A549 treated with Hydrocortisone at 1 μM for 4 hours (cell line): Measurements from ENCODE around the gene ANKRD53. TPM values are rescaled to one million over a fixed set of nuclear protein-coding genes. Genes with fewer than 3 reads are reported as not detected.

Experiments used
- total RNA-seq: library from RNA; stranded (reverse); fragments of 200-300 nt; extraction: Qiagen RNA extraction; gene quantifications from 5 replicates; pipeline ENCODE4 v1.2.3, GENCODE V29; 2022

ANKRD53 gene, protein sequence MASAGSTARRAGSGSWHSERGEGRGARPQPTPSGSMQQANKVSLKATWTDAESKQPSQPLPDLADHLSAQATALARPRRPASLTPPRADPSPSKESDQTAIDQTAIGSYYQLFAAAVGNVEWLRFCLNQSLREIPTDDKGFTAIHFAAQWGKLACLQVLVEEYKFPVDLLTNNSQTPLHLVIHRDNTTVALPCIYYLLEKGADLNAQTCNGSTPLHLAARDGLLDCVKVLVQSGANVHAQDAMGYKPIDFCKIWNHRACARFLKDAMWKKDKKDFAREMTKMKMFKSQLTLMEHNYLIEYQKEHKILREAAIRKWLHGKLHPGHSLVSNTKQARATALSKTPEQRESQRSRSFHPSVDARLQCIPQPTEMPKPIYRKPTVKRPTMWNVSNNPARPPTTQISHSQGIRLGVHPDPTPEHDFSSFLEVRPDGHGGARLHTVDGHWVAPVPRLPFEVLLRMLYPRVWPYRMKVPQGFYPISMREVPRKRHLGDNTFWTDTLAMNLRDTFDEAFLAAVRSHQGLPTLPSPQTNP
- total RNA-seq = 0.11 to 0.12 TPM in 2 of 5 replicates, not detected in the others

DNA sequence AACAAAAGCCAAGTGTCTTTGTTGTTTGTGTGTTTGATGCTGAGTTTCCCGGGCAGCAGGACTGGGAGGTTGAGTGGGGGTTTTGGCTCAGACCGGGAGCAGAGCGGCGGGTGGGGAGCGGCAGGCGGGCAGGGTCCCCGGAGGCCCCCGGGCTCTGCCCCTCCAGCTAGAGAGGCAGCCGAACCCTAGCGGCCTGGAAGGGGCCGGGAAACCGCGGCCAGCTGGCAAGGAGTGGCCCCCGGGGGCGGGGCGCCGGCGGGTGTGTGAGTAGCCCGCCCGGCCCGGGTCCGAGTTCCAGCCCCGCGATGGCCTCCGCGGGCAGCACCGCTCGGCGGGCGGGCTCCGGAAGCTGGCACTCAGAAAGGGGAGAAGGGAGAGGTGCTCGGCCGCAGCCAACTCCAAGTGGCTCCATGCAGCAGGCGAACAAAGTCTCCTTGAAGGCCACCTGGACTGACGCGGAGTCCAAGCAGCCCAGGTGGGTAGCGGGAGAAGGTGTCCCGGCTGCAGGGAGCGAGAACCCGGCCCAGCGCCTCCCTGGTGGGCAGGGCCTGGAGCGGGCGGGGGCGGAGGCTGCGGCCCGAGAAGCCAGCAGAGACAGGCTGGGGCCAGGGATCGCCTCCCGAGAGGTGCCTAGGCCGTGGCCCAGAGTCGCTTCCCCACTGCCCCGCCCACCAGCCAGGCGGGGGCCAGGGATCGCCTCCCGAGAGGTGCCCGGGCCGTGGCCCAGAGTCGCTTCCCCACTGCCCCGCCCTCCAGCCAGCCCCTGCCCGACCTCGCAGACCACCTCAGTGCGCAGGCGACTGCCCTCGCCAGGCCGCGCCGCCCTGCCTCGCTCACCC lies at the start of gene ANKRD53:
TSS of gene ANKRD53 (plus strand) at position 290 of the 839 bp plus-strand sequence. CDS start at position 306, 16 bp downstream.

DNA sequence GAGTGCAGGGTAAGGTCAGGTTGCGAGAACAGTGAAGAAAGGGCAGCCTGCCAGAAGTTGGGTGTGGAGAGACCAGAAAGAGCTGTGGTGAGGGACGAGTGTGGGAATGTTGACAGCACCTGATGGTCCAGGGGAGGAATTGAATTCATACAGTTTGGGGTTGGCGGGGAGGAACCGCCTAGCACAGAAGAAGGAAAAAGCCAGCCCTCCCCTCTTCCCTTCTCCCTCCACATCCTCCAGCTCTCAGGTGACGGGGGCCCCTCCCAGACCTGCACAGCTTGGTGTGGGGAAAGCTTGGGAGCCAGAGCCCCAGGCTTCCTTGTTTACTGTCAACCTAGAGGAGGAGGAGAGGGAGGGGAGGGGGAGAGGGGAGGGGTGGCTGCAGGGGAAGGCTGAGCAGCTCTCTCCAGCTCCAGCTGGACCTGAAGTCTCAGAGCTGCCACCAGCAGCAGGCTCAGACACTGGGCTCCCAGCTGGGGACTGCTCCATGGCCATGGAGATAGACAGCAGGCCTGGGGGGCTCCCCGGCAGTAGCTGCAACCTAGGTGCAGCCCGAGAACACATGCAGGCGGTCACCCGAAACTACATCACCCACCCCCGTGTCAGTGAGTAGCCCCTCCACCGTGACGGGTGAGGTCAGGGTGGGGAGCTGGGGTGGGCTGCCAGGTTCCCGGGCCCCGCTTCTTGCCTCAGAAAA lies 42.8 kb upstream of the ANKRD53 start, which contains the start of gene ATP6V1B1:
TSS of gene ATP6V1B1 (plus strand) at position 433 of the 697 bp plus-strand sequence. CDS start at position 488, 55 bp downstream.

DNA sequence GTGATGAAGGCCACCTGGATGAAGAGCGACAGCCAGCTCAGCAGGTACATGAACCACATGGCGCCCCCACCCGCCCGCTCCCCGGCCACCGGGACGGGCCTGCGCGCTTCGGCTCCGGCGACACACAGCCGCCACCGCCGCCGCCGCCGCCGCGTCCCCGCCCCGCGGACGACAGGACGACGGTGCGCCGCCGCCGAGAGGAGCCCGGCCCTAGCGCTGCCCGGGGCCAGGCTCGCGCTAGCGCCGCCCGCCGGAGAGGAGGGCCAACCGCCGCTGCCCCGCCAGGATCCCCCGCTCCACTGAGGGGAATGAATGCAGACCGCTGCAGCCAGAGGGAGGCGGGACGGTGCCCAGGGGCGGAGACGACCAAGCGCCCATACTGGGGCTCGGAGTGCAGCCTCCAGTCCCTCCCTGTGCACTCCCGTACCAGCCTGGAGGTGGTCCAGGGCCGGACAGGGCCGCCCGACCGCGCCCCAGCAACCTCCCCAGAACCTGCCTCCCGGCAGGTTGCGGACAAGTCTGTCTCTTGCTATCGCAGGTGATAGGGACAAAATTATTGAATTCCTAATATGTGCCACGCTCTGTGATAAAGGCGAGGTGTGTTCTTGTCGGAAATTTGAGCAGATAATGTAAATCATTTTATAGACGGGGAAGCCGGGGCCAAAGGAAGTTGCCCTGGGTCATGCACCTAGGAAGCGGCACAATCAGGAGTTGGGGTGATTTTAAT lies 16.4 kb downstream of the ANKRD53 start, which contains the start of gene TEX261:
TSS of gene TEX261 (minus strand) at position 175 of the 727 bp plus-strand sequence. CDS start at position 59, 116 bp downstream.

Other genes with a start within 250 kb of the ANKRD53 start
- gene ADD2, start 210.4 kb upstream of the ANKRD53 start, total RNA-seq = 18.8 to 28.6 TPM (median 25.3 TPM) in 5 replicates
- gene FIGLA, start 188.0 kb upstream of the ANKRD53 start, total RNA-seq = not detected in 5 replicates
- gene CLEC4F, start 158.0 kb upstream of the ANKRD53 start, total RNA-seq = not detected in 5 replicates
- gene CD207, start 142.8 kb upstream of the ANKRD53 start, total RNA-seq = not detected in 5 replicates
- 3.6 to 5.1 TPM (median 4.3 TPM) in 5 replicates for gene VAX2, start 78.1 kb upstream of the ANKRD53 start, total RNA-seq
- gene ATP6V1B1, start 42.7 kb upstream of the ANKRD53 start, total RNA-seq = 1.9 to 3.6 TPM (median 2.5 TPM) in 5 replicates
- gene TEX261, start 16.2 kb downstream of the ANKRD53 start, total RNA-seq = 76.0 to 89.4 TPM (median 81.0 TPM) in 5 replicates
- gene NAGK, start 90.0 kb downstream of the ANKRD53 start, total RNA-seq = 69.8 to 94.8 TPM (median 88.3 TPM) in 5 replicates
- gene MCEE, start 151.6 kb downstream of the ANKRD53 start, total RNA-seq = 10.7 to 12.1 TPM (median 11.6 TPM) in 5 replicates
- 36.2 to 52.7 TPM (median 39.4 TPM) in 5 replicates for gene MPHOSPH10, start 152.0 kb downstream of the ANKRD53 start, total RNA-seq
- gene PAIP2B, start 248.5 kb downstream of the ANKRD53 start, total RNA-seq = 0.22 to 0.31 TPM (median 0.27 TPM) in 5 replicates